HG03039 (cell line): Measurements from ENCODE around the gene PSORS1C1.

Experiments
- ATAC-seq: cut with Tn5 transposase; IDR thresholded peaks from one replicate; pipeline ENCODE4 v1.9.1; 2021; ENCODE audit warnings: mild to moderate bottlenecking, moderate library complexity; ENCODE audit not compliant: unreplicated experiment

PSORS1C1 gene

DNA sequence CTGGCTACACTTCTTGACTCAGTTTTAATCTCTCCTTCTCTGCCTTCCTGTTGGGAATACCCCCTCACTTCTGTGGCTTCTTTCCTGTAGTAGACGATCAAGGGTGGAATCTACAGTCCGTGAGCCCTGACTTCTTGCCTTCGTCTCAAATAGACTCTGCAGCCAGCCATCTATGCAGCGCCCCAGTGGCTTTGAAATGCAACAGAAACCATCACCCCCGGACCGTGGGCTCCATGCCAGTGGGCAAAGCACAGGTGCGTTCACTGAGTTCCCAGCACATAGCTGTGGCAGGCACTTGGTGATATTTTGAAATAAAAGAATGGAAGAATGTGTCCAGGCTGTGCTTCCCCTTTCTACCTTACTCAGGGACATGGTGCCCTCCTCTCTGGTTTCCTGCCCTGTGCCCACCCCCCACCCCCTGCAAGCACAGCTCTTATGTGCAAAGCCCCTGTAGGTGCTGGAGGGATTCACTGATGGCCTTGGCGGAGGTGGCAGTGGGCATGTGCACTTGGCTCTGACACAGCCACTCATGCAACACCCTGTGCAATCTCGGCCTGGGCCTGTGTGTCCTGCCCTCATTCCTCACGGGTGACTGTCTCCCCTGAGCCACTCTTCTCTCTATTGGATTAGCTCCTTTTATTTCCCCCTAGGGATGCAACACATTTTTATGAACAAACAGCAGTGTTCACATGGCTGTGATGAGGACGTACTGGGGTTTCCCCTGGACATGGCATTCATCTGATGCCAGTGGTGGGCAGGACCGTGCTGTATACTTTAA is 11.2 kb downstream of the PSORS1C1 start:
- no peak for ATAC-seq

DNA sequence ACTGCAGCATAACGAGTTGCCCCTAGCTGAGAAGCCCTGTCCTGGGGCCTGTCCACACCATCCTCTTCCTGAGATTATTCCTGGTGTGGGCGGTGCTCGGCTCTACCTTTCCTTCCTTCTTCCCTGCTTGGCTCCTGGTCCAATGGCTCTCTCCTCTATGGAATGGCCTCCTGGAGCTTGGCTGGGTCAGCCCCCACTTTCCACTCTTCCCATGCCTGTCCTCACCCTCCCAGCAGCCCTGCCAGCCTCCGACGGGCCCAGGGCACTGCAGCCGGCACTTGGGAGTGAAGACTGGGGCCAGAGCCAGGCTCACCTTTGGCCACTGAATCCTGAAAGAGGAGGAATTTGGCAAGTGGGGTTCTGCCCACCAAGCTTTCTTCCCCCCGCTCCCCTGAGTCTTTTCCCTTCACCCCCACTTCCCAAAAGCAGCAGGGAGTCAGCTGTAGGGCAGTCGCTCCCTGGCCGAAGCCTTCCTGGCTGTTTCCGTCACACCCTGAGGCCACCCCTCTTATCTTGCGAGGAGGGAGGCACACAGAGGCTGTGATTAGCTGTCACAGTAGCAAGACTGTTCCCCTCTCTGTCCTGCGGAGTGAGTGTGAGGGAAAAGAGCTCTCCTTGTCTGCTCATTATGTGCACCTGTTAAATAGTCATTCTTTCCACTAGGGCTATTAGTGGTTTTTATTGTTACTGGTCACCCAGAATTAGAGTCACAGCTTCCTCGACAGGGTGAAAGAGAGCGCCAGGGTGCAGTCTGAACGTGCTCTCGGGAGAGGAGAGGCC is 12.0 kb downstream of the PSORS1C1 start:
- ATAC-seq: no peak

GRCh38 chr6:31128093-31128676 is 13.6 kb downstream of the PSORS1C1 start:
- no peak for ATAC-seq

DNA sequence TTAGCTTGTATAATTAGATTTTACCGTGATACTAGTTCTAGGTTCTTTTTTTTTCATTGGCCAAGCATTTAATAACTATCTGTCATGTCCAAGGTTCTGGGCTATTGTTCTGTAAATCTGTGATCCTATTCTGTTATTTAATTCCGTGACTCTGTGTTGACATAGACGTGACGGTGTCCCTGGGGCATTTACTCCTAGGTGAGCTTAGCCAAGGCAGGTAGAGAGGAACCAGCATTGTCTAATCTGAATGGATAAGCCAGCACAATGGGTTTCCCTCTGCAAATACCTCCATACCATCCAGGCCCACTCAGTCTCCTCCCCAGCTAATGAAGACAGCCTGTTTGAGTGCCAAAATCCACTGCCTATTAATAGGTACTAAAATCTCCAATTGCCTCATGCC is 14.5 kb downstream of the PSORS1C1 start:
- ATAC-seq: no peak

- ATAC-seq: no peak
Observed at GRCh38 chr6:31130751-31131150, 16.2 kb downstream of the PSORS1C1 start.

DNA sequence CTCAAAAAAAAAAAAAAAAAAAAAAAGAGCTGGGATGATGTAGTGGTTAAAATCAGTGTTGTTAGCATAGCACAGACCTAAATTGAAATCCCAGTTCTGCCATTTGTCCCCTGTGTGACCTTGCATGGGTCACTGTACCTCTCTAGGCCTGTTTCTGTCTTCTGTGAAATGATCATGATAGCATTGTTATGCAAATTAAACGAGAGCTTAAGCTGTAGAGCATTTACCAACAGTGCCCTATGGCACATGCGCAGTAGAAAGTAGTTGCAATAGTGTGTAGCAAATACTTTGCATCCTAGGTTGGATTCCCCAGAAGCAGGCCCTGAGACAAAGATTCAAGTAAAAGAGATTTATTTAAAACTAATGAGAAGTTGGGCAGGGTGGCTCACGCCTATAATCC is 17.0 kb downstream of the PSORS1C1 start:
- ATAC-seq: no peak

DNA sequence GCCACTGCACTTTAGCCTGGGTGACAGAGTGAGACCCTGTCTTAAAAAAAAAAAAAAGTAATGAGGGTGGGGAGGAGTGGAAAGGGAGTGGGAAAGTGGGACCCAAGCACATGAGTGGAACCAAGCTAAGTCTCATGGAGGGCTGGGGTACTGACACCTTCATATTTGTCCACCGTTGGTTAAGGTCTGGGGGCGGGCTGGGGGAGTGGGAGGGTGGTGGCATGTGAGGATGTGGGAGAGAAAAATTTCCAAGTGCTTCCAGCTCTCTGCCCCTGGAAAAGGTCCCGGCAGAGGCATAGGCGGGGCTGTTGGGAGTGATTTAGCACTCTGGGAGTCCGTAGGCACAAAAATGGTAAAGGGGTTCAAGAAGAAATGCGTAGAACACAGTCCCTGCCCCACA is 18.2 kb downstream of the PSORS1C1 start:
- no peak for ATAC-seq

GRCh38 chr6:31135710-31136109 is 21.1 kb downstream of the PSORS1C1 start:
- ATAC-seq: no peak

DNA sequence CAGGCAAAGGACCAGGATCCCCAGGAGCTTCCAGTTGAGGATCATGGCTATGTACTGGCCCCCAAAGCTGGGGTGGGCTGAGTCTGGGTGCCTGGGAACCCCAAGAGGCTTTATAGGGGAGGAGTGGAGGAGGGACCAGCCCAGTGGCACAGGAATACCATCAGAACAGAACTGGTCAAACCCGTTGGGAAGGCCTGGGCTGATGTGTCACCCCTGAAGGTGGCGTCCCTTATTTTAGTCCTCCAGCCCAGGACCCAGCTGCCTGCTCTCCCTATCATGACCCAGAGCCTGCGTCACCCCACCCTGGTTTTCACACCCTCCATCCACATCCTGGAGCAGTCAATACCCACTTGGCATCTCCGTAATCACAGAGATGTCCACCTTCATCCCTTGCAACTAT is 24.4 kb downstream of the PSORS1C1 start, which contains the start of gene PSORS1C2:
Gene PSORS1C2 (minus strand): TSS at position 85 of the 400 bp plus-strand sequence. CDS start 40 bp downstream, at position 45.
- ATAC-seq: no peak

DNA sequence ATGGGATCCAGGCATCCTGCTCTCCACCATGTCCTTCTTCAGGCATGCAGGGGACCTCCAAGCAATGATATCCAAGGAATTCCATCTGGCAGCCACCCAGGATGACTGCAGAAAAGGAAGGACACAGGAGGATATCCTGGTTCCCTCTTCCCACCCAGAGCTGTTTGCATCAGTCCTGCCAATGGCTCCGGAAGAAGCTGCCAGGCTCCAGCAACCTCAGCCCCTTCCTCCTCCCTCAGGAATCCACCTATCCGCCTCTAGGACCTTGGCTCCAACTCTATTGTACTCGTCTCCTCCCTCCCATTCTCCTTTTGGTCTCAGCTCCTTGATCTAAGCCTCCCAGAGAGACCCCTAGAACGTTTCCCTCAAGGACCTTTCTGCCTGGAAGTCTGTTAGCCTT is 25.0 kb downstream of the PSORS1C1 start:
- ATAC-seq: no peak

DNA sequence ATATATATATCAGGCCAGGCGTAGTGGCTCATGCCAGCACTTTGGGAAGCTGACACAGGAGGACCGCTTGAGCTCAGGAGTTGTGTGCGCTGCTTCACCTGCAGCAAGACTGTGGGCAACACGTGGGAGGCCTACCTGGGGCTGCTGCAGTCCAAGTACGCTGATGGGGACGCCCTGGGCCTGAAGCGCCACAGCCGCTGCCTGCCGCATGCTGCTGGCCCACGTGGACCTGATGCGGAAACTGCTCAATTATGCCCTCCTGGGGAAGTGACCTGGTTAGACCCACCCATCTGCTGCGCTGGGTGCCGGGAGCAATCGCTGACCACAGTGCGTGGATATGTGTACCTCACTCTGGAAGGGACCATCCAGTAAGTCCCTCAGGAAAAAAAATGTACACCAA is 26.0 kb downstream of the PSORS1C1 start:
- ATAC-seq: no peak

DNA sequence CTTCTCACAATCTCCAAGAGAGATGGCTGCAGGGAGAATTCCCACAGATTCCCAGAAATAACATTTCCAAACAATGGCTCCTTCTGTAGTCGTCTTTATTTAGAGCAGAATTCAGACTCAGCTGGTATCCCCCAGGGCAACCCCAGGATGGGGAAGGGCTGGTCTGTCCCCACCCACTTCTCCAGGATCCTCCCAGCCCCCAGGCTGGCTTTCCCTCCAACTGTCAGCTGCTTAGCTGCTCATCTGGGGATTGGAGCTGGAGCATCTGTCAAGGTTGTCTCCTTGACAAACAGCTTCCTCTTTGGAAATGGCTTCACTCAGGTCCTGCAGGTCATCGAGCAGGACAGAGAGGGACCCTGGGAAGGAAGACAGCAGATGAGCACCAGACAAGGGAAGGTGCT is 27.8 kb downstream of the PSORS1C1 start:
- no peak for ATAC-seq

DNA sequence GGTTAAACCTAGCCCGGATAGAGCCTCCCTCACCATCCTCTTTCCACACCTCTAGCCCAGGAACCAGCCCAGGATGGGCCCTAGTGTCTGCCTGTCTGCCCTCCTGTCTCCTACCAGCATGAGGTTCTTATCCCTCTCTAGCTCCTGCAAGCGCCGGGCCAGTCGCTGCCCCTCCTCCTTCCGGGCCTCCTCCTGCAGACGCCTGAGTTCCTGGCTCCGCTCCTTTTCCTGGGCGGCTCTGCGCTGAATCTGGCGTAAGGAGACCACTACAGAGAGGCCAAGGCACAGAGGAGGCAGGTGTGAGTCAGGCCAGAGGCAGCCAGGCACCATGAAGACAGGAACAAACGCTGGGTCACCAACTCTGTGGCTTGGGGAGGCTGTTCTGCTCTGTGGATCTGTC is 28.5 kb downstream of the PSORS1C1 start:
- ATAC-seq: no peak

- ATAC-seq: no peak
Observed at GRCh38 chr6:31144296-31144969, 29.8 kb downstream of the PSORS1C1 start.

DNA sequence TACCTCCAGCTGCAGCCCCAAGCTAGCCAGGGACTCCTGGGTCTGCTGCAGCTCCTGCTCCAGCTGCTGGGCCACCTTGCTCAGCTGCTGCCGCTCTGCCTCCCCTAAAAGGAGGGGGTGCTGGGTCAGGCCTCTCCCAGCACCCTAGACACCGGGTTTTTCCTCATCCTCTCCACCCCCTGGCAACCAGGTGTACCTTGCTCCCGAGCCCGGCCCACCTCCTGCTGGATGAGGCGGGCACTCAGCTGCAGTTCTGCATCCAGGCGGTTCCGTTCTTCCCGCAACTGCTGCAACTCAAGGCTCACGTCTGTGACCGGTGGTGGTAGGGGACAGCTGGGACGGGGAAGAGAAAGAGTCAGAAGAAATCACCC is 30.4 kb downstream of the PSORS1C1 start:
- no peak for ATAC-seq

- no peak for ATAC-seq
Observed at GRCh38 chr6:31145386-31145785, 30.8 kb downstream of the PSORS1C1 start.

DNA sequence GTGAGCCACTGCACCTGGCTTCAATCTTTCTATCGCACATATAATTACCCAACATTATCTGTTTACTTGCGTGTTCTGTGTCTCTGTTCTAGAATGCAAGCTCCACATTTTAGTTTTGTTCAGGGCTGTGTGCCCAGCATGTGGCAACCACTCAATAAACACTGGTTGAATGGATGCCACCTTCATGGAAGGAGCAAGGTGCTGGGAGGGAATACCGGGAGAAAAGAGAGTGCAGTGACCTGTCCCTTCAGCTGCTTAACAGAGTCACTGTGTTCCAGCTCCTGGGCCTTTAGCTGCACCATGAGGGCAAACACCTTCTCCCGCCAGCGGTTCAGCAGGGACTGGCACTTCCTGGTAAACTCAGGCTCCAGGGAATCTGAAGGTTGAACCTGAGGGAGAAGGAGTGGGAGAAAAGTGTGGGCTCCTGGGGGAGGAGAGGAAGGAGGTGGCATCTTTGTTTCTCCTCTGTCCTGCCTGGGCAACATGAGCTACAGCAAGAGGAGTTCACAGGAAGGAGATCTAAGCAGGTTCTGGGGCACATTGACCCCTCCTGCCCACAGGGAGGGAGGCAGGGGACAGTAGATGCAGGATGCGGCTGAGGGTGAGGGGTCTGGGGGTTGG is 35.3 kb downstream of the PSORS1C1 start:
- no peak for ATAC-seq

- no peak for ATAC-seq
Observed at GRCh38 chr6:31152781-31153180, 38.2 kb downstream of the PSORS1C1 start.

DNA sequence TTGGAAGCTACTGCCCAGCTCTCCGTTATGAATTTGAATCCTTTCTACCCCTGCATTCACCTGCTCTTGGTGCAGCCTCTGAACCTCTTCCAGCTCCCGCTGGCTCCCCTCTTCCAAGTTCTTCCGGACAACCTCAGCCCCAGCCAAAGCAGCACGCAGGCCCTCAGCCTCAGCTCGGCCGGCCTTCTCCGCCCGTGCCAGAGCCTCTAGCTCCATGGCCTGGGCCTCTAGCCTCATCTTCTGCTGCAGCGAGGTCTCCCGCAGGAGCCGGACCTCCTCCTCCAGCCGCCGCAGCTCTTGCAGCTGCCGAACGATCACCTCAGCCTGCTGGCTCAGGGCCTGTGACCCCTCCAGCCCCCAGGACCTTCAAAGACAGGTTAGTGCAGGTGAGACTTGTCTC is 39.8 kb downstream of the PSORS1C1 start:
- ATAC-seq: no peak

DNA sequence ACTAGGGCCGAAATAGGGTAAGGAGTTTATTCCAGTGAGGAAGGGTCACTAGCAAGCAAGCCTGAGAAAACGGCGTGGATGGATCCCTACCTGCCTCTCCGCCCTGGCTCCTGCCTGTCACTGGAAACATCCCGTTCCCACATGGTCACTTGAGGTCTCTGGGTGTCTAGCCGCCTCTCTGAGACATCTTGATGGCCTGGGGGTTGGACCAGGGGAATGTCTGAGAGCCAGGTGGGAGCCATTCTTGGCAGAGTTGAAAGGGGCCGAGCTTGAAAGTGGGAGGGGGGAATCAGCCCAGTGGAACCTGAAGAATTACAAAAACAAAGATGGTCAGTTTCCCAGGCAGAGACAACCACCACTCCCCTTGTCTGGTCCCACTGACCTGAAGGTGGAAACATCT is 42.0 kb downstream of the PSORS1C1 start:
- no peak for ATAC-seq
